Measurements from ENCODE around the gene RHPN2. TPM values are rescaled to one million over a fixed set of nuclear protein-coding genes. Genes with fewer than 3 reads are reported as not detected.

The RHPN2 gene
- total and polyA plus RNA-seq, 2 of the 13 experiments (the other 11 are each of a cell fraction or from before 2014, with no cell fraction given) = 20.3 to 48.0 TPM

DNA sequence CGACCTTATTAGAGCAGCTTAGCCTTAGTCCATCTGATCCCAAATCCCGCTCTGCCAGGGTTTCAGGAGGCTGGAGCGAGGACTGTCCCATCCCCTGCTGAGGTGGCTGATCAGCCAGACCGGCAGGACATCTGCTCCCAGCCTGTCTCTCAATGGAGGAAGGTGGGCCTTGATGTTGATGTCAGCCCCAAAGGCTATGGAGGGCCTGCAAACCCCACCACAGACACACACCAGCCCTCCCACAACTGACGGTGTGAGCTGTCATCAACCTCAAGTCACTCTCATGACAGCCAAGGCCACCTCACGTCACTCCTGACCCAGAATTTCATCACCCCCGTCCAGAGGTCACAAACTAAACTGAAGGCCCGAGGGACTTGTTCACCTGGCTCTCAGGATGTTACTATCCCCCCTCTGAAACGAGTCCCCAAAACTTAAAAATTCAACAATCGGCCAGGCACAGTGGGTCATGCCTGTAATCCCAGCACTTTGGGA lies 25.5 kb downstream of the RHPN2 start (continued):
- TF ChIP-seq RXRA (CRISPR knock-in tag; IDR thresholded peaks at IDR 0.05) = peak; percentile 64; the same call in 1 of the 2 replicates
- TF ChIP-seq, protein P1, sequence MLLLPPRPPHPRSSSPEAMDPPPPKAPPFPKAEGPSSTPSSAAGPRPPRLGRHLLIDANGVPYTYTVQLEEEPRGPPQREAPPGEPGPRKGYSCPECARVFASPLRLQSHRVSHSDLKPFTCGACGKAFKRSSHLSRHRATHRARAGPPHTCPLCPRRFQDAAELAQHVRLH (CRISPR knock-in tag; IDR thresholded peaks at IDR 0.05; ENCODE audit: borderline replicate concordance, low read depth) = peak; percentile 42; the same call in 1 of the 2 replicates
- TF ChIP-seq SOX13 (IDR thresholded peaks at IDR 0.05) = no peak
- TF ChIP-seq SOX13 (CRISPR knock-in tag; conservative IDR thresholded peaks at IDR 0.05 in 1 of 2, IDR thresholded peaks at IDR 0.05 in 1 of 2) = 0 out of 4 replicates have a peak, but pooled peaks of 1 of the 2 experiments have one; percentile 13
- TF ChIP-seq NR2F6 (IDR thresholded peaks at IDR 0.05) = peak; percentile 66; the same call in 1 of the 2 replicates
- peak; percentile 76 for TF ChIP-seq NR2F6 (CRISPR knock-in tag; IDR thresholded peaks at IDR 0.05)
- TF ChIP-seq SIN3A (IDR thresholded peaks at IDR 0.05; ENCODE audit: borderline replicate concordance, low read depth, low read length) = no peak
- peak; percentile 71; the same call in 1 of the 2 replicates for TF ChIP-seq MTA1 (CRISPR knock-in tag; IDR thresholded peaks at IDR 0.05; ENCODE audit: borderline replicate concordance)
- 0 out of 2 replicates have a peak, but pooled peaks have one; percentile 25 for TF ChIP-seq PHF20 (CRISPR knock-in tag; IDR thresholded peaks at IDR 0.05)
- peak; percentile 28; the same call in 1 of the 2 replicates for TF ChIP-seq KAT7 (CRISPR knock-in tag; IDR thresholded peaks at IDR 0.05; ENCODE audit: borderline replicate concordance)
- peak; percentile 83 for TF ChIP-seq SAP130 (CRISPR knock-in tag; IDR thresholded peaks at IDR 0.05; ENCODE audit: low read depth)
- 0 out of 2 replicates have a peak, but pooled peaks have one; percentile 33 for TF ChIP-seq IRF2 (CRISPR knock-in tag; IDR thresholded peaks at IDR 0.05)
- TF ChIP-seq MIXL1 (CRISPR knock-in tag; IDR thresholded peaks at IDR 0.05) = peak; percentile 31; the same call in 1 of the 2 replicates
- TF ChIP-seq, protein P2, sequence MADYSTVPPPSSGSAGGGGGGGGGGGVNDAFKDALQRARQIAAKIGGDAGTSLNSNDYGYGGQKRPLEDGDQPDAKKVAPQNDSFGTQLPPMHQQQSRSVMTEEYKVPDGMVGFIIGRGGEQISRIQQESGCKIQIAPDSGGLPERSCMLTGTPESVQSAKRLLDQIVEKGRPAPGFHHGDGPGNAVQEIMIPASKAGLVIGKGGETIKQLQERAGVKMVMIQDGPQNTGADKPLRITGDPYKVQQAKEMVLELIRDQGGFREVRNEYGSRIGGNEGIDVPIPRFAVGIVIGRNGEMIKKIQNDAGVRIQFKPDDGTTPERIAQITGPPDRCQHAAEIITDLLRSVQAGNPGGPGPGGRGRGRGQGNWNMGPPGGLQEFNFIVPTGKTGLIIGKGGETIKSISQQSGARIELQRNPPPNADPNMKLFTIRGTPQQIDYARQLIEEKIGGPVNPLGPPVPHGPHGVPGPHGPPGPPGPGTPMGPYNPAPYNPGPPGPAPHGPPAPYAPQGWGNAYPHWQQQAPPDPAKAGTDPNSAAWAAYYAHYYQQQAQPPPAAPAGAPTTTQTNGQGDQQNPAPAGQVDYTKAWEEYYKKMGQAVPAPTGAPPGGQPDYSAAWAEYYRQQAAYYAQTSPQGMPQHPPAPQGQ (CRISPR knock-in tag; IDR thresholded peaks at IDR 0.05; ENCODE audit: borderline replicate concordance) = no peak
- TF ChIP-seq TSC22D2 (CRISPR knock-in tag; IDR thresholded peaks at IDR 0.05; ENCODE audit: borderline replicate concordance) = no peak
- peak; percentile 46; the same call in 1 of the 2 replicates for TF ChIP-seq ZNF792 (CRISPR knock-in tag; IDR thresholded peaks at IDR 0.05)
- TF ChIP-seq ZNF547 (CRISPR knock-in tag; IDR thresholded peaks at IDR 0.05) = 0 out of 2 replicates have a peak, but pooled peaks have one; percentile 24
- TF ChIP-seq, protein P3, sequence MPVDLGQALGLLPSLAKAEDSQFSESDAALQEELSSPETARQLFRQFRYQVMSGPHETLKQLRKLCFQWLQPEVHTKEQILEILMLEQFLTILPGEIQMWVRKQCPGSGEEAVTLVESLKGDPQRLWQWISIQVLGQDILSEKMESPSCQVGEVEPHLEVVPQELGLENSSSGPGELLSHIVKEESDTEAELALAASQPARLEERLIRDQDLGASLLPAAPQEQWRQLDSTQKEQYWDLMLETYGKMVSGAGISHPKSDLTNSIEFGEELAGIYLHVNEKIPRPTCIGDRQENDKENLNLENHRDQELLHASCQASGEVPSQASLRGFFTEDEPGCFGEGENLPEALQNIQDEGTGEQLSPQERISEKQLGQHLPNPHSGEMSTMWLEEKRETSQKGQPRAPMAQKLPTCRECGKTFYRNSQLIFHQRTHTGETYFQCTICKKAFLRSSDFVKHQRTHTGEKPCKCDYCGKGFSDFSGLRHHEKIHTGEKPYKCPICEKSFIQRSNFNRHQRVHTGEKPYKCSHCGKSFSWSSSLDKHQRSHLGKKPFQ (CRISPR knock-in tag; IDR thresholded peaks at IDR 0.05; ENCODE audit: insufficient replicate concordance) = peak; percentile 48
- 0 out of 2 replicates have a peak, but pooled peaks have one; percentile 15 for TF ChIP-seq LCORL (IDR thresholded peaks at IDR 0.05)
- TF ChIP-seq LCORL (CRISPR knock-in tag; IDR thresholded peaks at IDR 0.05) = peak; percentile 68
- TF ChIP-seq KMT2B (CRISPR knock-in tag; IDR thresholded peaks at IDR 0.05) = no peak
- 0 out of 2 replicates have a peak, but pooled peaks have one; percentile 25 for TF ChIP-seq ZSCAN21 (CRISPR knock-in tag; IDR thresholded peaks at IDR 0.05; ENCODE audit: borderline replicate concordance)
- TF ChIP-seq ESRRA (CRISPR knock-in tag; IDR thresholded peaks at IDR 0.05; ENCODE audit: low read depth) = 0 out of 2 replicates have a peak, but pooled peaks have one; percentile 47
- peak; percentile 71 for TF ChIP-seq HNF4A (CRISPR knock-in tag; IDR thresholded peaks at IDR 0.05)
- TF ChIP-seq, protein P4, sequence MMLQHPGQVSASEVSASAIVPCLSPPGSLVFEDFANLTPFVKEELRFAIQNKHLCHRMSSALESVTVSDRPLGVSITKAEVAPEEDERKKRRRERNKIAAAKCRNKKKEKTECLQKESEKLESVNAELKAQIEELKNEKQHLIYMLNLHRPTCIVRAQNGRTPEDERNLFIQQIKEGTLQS (CRISPR knock-in tag; IDR thresholded peaks at IDR 0.05) = peak; percentile 85
- TF ChIP-seq, protein P5, sequence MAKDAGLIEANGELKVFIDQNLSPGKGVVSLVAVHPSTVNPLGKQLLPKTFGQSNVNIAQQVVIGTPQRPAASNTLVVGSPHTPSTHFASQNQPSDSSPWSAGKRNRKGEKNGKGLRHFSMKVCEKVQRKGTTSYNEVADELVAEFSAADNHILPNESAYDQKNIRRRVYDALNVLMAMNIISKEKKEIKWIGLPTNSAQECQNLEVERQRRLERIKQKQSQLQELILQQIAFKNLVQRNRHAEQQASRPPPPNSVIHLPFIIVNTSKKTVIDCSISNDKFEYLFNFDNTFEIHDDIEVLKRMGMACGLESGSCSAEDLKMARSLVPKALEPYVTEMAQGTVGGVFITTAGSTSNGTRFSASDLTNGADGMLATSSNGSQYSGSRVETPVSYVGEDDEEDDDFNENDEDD (CRISPR knock-in tag; IDR thresholded peaks at IDR 0.05; ENCODE audit: borderline replicate concordance) = peak; percentile 23; the same call in 1 of the 2 replicates
- 0 out of 2 replicates have a peak, but pooled peaks have one; percentile 18 for TF ChIP-seq NR2F2 (IDR thresholded peaks at IDR 0.05; ENCODE audit: borderline replicate concordance, low read depth)
- peak; percentile 51; the same call in 1 of the 2 replicates for TF ChIP-seq ERF (CRISPR knock-in tag; IDR thresholded peaks at IDR 0.05)

Measured in HepG2 (cell line).